Measurements from ENCODE around the gene CEACAM19.

DNA sequence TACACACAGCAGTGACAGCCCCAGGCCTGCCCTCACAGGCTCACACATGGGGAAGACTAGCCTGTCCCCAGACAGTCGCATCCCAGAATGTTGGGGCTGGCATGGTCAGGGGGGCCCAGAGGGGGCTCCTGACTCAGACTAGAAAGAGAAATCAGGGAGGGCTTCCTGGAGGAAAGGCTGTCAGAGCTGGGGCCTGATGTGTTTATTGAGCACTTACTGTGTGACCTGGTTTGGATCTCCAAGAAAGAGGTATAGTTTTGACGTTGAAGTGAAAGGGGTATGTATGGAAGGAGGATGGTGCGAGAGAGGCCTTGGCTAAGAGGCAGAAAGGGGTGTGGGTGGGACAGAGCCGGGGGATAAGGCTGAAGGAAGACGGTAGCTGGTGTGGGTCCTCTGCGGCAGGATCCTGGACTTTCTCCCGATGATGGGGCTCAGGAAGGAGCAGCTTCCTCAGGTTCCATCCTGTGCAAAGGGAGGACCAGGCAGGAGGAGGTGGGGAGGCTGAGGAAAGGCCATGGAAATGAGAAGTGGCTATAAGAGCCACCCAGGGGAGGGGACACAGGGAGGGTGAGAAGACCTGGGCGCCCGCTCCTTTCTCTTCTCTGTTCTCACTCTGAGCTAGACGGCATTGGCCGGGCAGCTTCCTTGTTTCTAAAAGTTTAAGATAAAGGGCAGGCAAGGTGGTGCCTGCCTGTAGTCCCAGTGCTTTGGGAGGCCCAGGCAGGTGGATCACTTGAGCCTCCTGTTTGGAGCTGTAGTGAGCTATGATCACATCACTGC lies 61.1 kb downstream of the CEACAM19 start:
- TF ChIP-seq CTCF (IDR thresholded peaks at IDR 0.05 in 8 of 11, conservative IDR thresholded peaks at IDR 0.05 in 3 of 11) (no peak), POLR2AphosphoS5 (IDR thresholded peaks at IDR 0.05) (no peak), POLR2A (IDR thresholded peaks at IDR 0.05) (no peak)

Data from spleen (tissue), 7 donors.